ENCODE data around the gene PHF21B. TPM values are rescaled to one million over a fixed set of nuclear protein-coding genes. Genes with fewer than 3 reads are reported as not detected.

Gene PHF21B
- total and polyA plus RNA-seq, 2 of the 8 experiments (the other 6 are each of a cell fraction or from before 2014, with no cell fraction given): 19.3 to 68.1 TPM

- no peak for TF ChIP-seq SUZ12 (IDR thresholded peaks at IDR 0.05; ENCODE audit: low read length)
- TF ChIP-seq BCL11A (IDR thresholded peaks at IDR 0.05; ENCODE audit: low read depth in 2 of 2, low read length in 2 of 2): no peak
- TF ChIP-seq TAF7 (optimal IDR thresholded peaks at IDR 0.05; ENCODE audit: borderline replicate concordance, low read depth, low read length): no peak
- no peak for TF ChIP-seq POLR2AphosphoS5 (IDR thresholded peaks at IDR 0.05; ENCODE audit: low read depth, low read length)
Measured at GRCh38 chr22:44963832-44964721, 45.7 kb downstream of the PHF21B start (continued).

Data from H1 (cell line).